Right cardiac atrium (tissue), 5 donors: ENCODE data around the gene COL9A1. TPM values are rescaled to one million over a fixed set of nuclear protein-coding genes. Genes with fewer than 3 reads are reported as not detected.

Experiments used
- ATAC-seq, 2 donors: fragments of 200-7000 bp; cut with Tn5 transposase; one replicate each; pipeline versions ENCODE4 v1.8.0 to v1.9.1; 2020; ENCODE audit warnings: moderate library complexity in 2 of 2, mild to moderate bottlenecking in 1 of 2
- DNase-seq, 3 donors: peaks; one replicate each; pipeline ENCODE4 v3.0.0-alpha.2; 2020
- H3K27ac ChIP-seq: one replicate; pipeline ENCODE4 v1.5.1; 2013; ENCODE audit warnings: mild to moderate bottlenecking, low read length, control low read depth, moderate library complexity
- H3K27me3 ChIP-seq: one replicate; pipeline ENCODE4 v1.6.1; 2013; ENCODE audit not compliant: control insufficient read depth, insufficient read depth
- H3K4me1 ChIP-seq: one replicate; pipeline ENCODE4 v1.6.1; 2013; ENCODE audit warnings: low read length; ENCODE audit not compliant: control insufficient read depth, insufficient read depth
- H3K4me3 ChIP-seq: one replicate; pipeline ENCODE4 v1.5.1; 2013; ENCODE audit warnings: low read length, control low read depth
- H3K9me3 ChIP-seq: one replicate; pipeline ENCODE4 v1.6.1; 2013; ENCODE audit warnings: low read length; ENCODE audit not compliant: control insufficient read depth
- WGBS: extraction: QIAGEN DNeasy Blood & Tissue Kit; methylation state at CpG from one replicate; pipeline ENCODE4 v1.1.7; 2013; 5-methylcytosine and 5-hydroxymethylcytosine counted together
- intact Hi-C, 4 donors: fragments of 100-400 bp; cut with DNase I; formaldehyde crosslinking; loops; one replicate each; pipeline versions ENCODE4 v1.11.0 to v1.14.0; 2022 to 2023
- polyA plus RNA-seq: library from polyadenylated mRNA; stranded (reverse); fragments of 200-250 nt; gene quantifications from one replicate; pipeline ENCODE4 v1.2.3, GENCODE V29; 2013
- total RNA-seq, 4 donors: library from RNA; stranded (reverse); fragmentation: NEBNext Ultra II Directional; extraction: Animal tissue kit (Norgen Biotek cat#: 25700); gene quantifications; one replicate each; pipeline ENCODE4 v1.2.1, GENCODE V29; 2021
- donor health status: healthy with polysubstance abuse.
- donor health status: DM: no; HTN: yes; CAD: no.
- donor health status: DM: no; HTN: no; CAD: no.
- donor health status: DM: no; HTN: yes; CAD: no; lungs with severe emphysema.
- donor health status: DM: yes; HTN: yes; CAD: no.

COL9A1 gene
- total and polyA plus RNA-seq, 5 donors = 1.9 to 14.3 (median 4.9) TPM

- intact Hi-C loops = no loop called here
- no peak overlapping the region for H3K4me3 ChIP-seq
- no peak overlapping the region for H3K27ac ChIP-seq
- no peaks in the 10 kb centered on the region for H3K4me1 ChIP-seq
- DNase-seq (no peak), ATAC-seq (no peak)
- no peaks in the 10 kb centered on the region for H3K9me3 ChIP-seq
- H3K27me3 ChIP-seq = no peaks in the 10 kb centered on the region
- WGBS = 64% methylated on average over 2 of the region's 2 CpGs
Observed at GRCh38 chr6:70198785-70199184, 104.1 kb downstream of the COL9A1 start.

GRCh38 chr6:70196531-70196930 is 106.4 kb downstream of the COL9A1 start:
- intact Hi-C loops = no loop called here
- 87% methylated on average over 2 of the region's 2 CpGs for WGBS
- no peaks in the 10 kb centered on the region for H3K9me3 ChIP-seq

GRCh38 chr6:70194421-70194820 is 108.5 kb downstream of the COL9A1 start:
- H3K27ac ChIP-seq = no peak overlapping the region
- H3K4me3 ChIP-seq = no peak overlapping the region
- ATAC-seq (no peak), DNase-seq (no peak)
- no peaks in the 10 kb centered on the region for H3K9me3 ChIP-seq
- intact Hi-C loops = no loop called here
- no peaks in the 10 kb centered on the region for H3K4me1 ChIP-seq
- H3K27me3 ChIP-seq = no peaks in the 10 kb centered on the region

More at GRCh38 chr6:70196531-70196930, 106.4 kb downstream of the COL9A1 start:
- DNase-seq = no peak
- Histone ChIP-seq H3K27me3 (no peaks in the 10 kb centered on the region), H3K4me1 (no peaks in the 10 kb centered on the region), H3K27ac (no peak overlapping the region), H3K4me3 (no peak overlapping the region)
- no peak for ATAC-seq

GRCh38 chr6:70188202-70188601 is 114.7 kb downstream of the COL9A1 start:
- 88% methylated on average over 6 of the region's 6 CpGs for WGBS
- ATAC-seq (no peak), DNase-seq (no peak)
- H3K4me1 ChIP-seq = no peaks in the 10 kb centered on the region
- no peak overlapping the region for H3K4me3 ChIP-seq
- no peak overlapping the region for H3K27ac ChIP-seq
- no peaks in the 10 kb centered on the region for H3K9me3 ChIP-seq
- intact Hi-C loops = no loop called here
- no peaks in the 10 kb centered on the region for H3K27me3 ChIP-seq

- ATAC-seq (no peak), DNase-seq (no peak)
- H3K27ac ChIP-seq = no peak overlapping the region
- H3K9me3 ChIP-seq = no peaks in the 10 kb centered on the region
- 60% methylated on average over 1 of the region's 1 CpG for WGBS
- intact Hi-C loops = no loop called here
- no peaks in the 10 kb centered on the region for H3K27me3 ChIP-seq
- no peaks in the 10 kb centered on the region for H3K4me1 ChIP-seq
- no peak overlapping the region for H3K4me3 ChIP-seq
Observed at GRCh38 chr6:70186461-70186860, 116.4 kb downstream of the COL9A1 start.

GRCh38 chr6:70184723-70185122 is 118.2 kb downstream of the COL9A1 start:
- no peaks in the 10 kb centered on the region for H3K27me3 ChIP-seq
- 76% methylated on average over 3 of the region's 3 CpGs for WGBS
- no peak for ATAC-seq
- no peak for DNase-seq
- H3K27ac ChIP-seq = no peak overlapping the region
- intact Hi-C loops = no loop called here
- H3K4me1 ChIP-seq = no peaks in the 10 kb centered on the region
- no peak overlapping the region for H3K4me3 ChIP-seq
- H3K9me3 ChIP-seq = no peaks in the 10 kb centered on the region

GRCh38 chr6:70183538-70183937 is 119.3 kb downstream of the COL9A1 start:
- DNase-seq (no peak), ATAC-seq (no peak)
- H3K27me3 ChIP-seq = no peaks in the 10 kb centered on the region
- no peaks in the 10 kb centered on the region for H3K9me3 ChIP-seq
- H3K4me1 ChIP-seq = no peaks in the 10 kb centered on the region
- no peak overlapping the region for H3K4me3 ChIP-seq
- intact Hi-C loops = no loop called here
- H3K27ac ChIP-seq = no peak overlapping the region
- WGBS = 61% methylated on average over 3 of the region's 3 CpGs

GRCh38 chr6:70180901-70181599 is 121.8 kb downstream of the COL9A1 start:
- H3K4me3 ChIP-seq = no peak overlapping the region
- ATAC-seq (no peak), DNase-seq (no peak)
- intact Hi-C loops = no loop called here
- no peaks in the 10 kb centered on the region for H3K4me1 ChIP-seq
- H3K27ac ChIP-seq = no peak overlapping the region
- WGBS = 41% methylated on average over 1 of the region's 1 CpG
- H3K27me3 ChIP-seq = no peaks in the 10 kb centered on the region
- H3K9me3 ChIP-seq = no peaks in the 10 kb centered on the region

- no peak overlapping the region for H3K4me3 ChIP-seq
- no peaks in the 10 kb centered on the region for H3K4me1 ChIP-seq
- H3K27ac ChIP-seq = no peak overlapping the region
- DNase-seq (no peak), ATAC-seq (no peak)
- WGBS = 86% methylated on average over 2 of the region's 2 CpGs
- no peaks in the 10 kb centered on the region for H3K9me3 ChIP-seq
- intact Hi-C loops = no loop called here
- H3K27me3 ChIP-seq = no peaks in the 10 kb centered on the region
Observed at GRCh38 chr6:70180183-70180900, 122.5 kb downstream of the COL9A1 start.

GRCh38 chr6:70176842-70177550 is 125.9 kb downstream of the COL9A1 start:
- no peaks in the 10 kb centered on the region for H3K9me3 ChIP-seq
- WGBS = 74% methylated on average over 3 of the region's 3 CpGs
- intact Hi-C loops = no loop called here
- no peak overlapping the region for H3K4me3 ChIP-seq
- no peaks in the 10 kb centered on the region for H3K27me3 ChIP-seq
- DNase-seq (no peak), ATAC-seq (no peak)
- no peak overlapping the region for H3K27ac ChIP-seq
- no peaks in the 10 kb centered on the region for H3K4me1 ChIP-seq

GRCh38 chr6:70175770-70176169 is 127.1 kb downstream of the COL9A1 start:
- Histone ChIP-seq H3K4me3 (no peak overlapping the region), H3K4me1 (no peaks in the 10 kb centered on the region), H3K27ac (no peak overlapping the region), H3K9me3 (no peaks in the 10 kb centered on the region), H3K27me3 (no peaks in the 10 kb centered on the region)
- WGBS = 75% methylated on average over 2 of the region's 2 CpGs
- intact Hi-C loops = no loop called here
- DNase-seq (no peak), ATAC-seq (no peak)
